AG09309 (cell line): ENCODE measurements around the gene CLEC16A.
"Not testable (repeated sequence)": the region's sequence is repeated elsewhere in the genome, so short reads cannot be mapped to it uniquely, and the experiment has no call there.

ENCODE experiments used
- DNase-seq: peaks from one replicate; pipeline ENCODE4 v3.0.0-alpha.2; 2010; ENCODE audit warnings: low read depth
- H3K4me3 ChIP-seq: 2 replicates; pipeline ENCODE4 v1.5.1; 2011; ENCODE audit warnings: mild to moderate bottlenecking, low read depth, low read length, moderate library complexity; ENCODE audit not compliant: control insufficient read depth
- CTCF ChIP-seq: IDR thresholded peaks from 2 replicates; pipeline ENCODE4 v1.5.1; 2011; ENCODE audit warnings: mild to moderate bottlenecking, low read depth, low read length, inconsistent platforms; ENCODE audit not compliant: insufficient read depth, control insufficient read depth; ENCODE audit errors: missing control alignments

CLEC16A gene

GRCh38 chr16:10959161-10959560 is 14.8 kb downstream of the CLEC16A start:
- DNase-seq: no peak
- no peak overlapping the region for H3K4me3 ChIP-seq
- TF ChIP-seq CTCF: no peak

- no peak for DNase-seq
- no peak overlapping the region for H3K4me3 ChIP-seq
- no peak for TF ChIP-seq CTCF
These were observed 16.9 kb downstream of the CLEC16A start for GRCh38 chr16:10961231-10961630.

- no peak for DNase-seq
- H3K4me3 ChIP-seq: no peak overlapping the region
- TF ChIP-seq CTCF: peak; percentile 97
These were observed 19.9 kb downstream of the CLEC16A start for GRCh38 chr16:10964039-10964890.

- TF ChIP-seq CTCF: no peak
- H3K4me3 ChIP-seq: no peak overlapping the region
- no peak for DNase-seq
These were observed 20.5 kb downstream of the CLEC16A start for GRCh38 chr16:10964891-10965326.

GRCh38 chr16:10965440-10966061 is 21.2 kb downstream of the CLEC16A start:
- H3K4me3 ChIP-seq: no peak overlapping the region
- no peak for DNase-seq

GRCh38 chr16:10966129-10966528 is 21.8 kb downstream of the CLEC16A start:
- DNase-seq: no peak
- TF ChIP-seq CTCF: no peak
- no peak overlapping the region for H3K4me3 ChIP-seq

More at GRCh38 chr16:10965440-10966061, 21.2 kb downstream of the CLEC16A start:
- no peak for TF ChIP-seq CTCF

GRCh38 chr16:10966559-10966958 is 22.2 kb downstream of the CLEC16A start:
- not testable (repeated sequence) for DNase-seq, H3K4me3 ChIP-seq
